ENCODE measurements around the gene CD9. TPM values are rescaled to one million over a fixed set of nuclear protein-coding genes. Genes with fewer than 3 reads are reported as not detected.

CD9 gene
- total and polyA plus RNA-seq, 2 donors (not counting 3 experiments of a cell fraction or from before 2014, with no cell fraction given), result 379 to 1,225 TPM

GRCh38 chr12:6280053-6280469 is 79.9 kb downstream of the CD9 start:
- H4K20me1 ChIP-seq (replicated peaks; ENCODE audit: control insufficient read depth, extremely low read depth, insufficient read depth, low read length), result no peaks in the 10 kb centered on the region
- H3K4me3 ChIP-seq (replicated peaks in 1 of 3; ENCODE audit: insufficient read depth in 1 of 3, low read depth in 1 of 3, low read length in 3 of 3), result no peak overlapping the region
- intact Hi-C loops (cut with micrococcal nuclease) (no loop called here), dilution Hi-C loops (cut with MboI; ENCODE audit: extremely low pct_ligation_motif_present, low sequenced_read_pairs) (no loop called here)
- H3K4me2 ChIP-seq (ENCODE audit: insufficient read depth, low read length), result peak overlapping the region; percentile 19
- TF ChIP-seq FOS (IDR thresholded peaks at IDR 0.05; ENCODE audit: borderline replicate concordance, insufficient read depth, low read length) (peak; percentile 97), CTCF (IDR thresholded peaks at IDR 0.05; ENCODE audit: extremely low read depth in 1 of 2, insufficient read depth in 1 of 2, low read depth in 1 of 2, low read length in 2 of 2) (no peak), MYC (IDR thresholded peaks at IDR 0.05; ENCODE audit: low read depth, low read length) (no peak), POLR2A (IDR thresholded peaks at IDR 0.05; ENCODE audit: low read depth, low read length) (peak; percentile 42), MAX (IDR thresholded peaks at IDR 0.05; ENCODE audit: insufficient read depth, insufficient read length) (no peak), POLR2AphosphoS5 (IDR thresholded peaks at IDR 0.05; ENCODE audit: insufficient read depth, low read depth, low read length) (peak; percentile 74), EZH2 (IDR thresholded peaks at IDR 0.05; ENCODE audit: borderline replicate concordance, low read depth, low read length, severe bottlenecking) (no peak), JUN (IDR thresholded peaks at IDR 0.05; ENCODE audit: borderline replicate concordance, insufficient read depth, insufficient read length, low read depth) (peak; percentile 78), GATA2 (IDR thresholded peaks at IDR 0.05; ENCODE audit: insufficient read depth, insufficient read length, low read depth, low read length) (no peak)
- no TSS peak for BruUV-seq (replicated peaks)
- H3K9me3 ChIP-seq (replicated peaks; ENCODE audit: control insufficient read depth, insufficient read depth, low read length), result no peaks in the 10 kb centered on the region
- H3K36me3 ChIP-seq (ENCODE audit: control insufficient read depth in 2 of 2, extremely low read depth in 1 of 2, insufficient read depth in 2 of 2, low read length in 2 of 2), result no peaks in the 10 kb centered on the region
- ChIA-PET CTCF (interaction anchor here (0.6 to 8.2 kb wide), 18 partner anchors 14 to 535 kb away, joined by 3 to 146 read pairs (median 6); partner anchors contain the start of gene CD9), POLR2A (interaction anchor here (1.3 kb wide), 1 partner anchor 79 kb away, joined by 5 read pairs; no protein-coding TSS in a partner anchor)
- no peaks in the 10 kb centered on the region for H3K79me2 ChIP-seq (ENCODE audit: control insufficient read depth, insufficient read depth, low read length)
- H3K9ac ChIP-seq (replicated peaks; ENCODE audit: extremely low read depth, insufficient read depth, low read length), result peak overlapping the region; percentile 19
- H3K9me1 ChIP-seq (replicated peaks; ENCODE audit: control insufficient read depth, extremely low read depth, insufficient read depth, low read length), result no peaks in the 10 kb centered on the region
- peaks cover 34% of the 10 kb centered on the region for H3K4me1 ChIP-seq (ENCODE audit: control insufficient read depth, extremely low read depth, insufficient read depth, low read length)
- DNase-seq (ENCODE audit: low read depth, low spot score) (peak; percentile 81), FAIRE-seq (peak; percentile 90)
- no peaks in the 10 kb centered on the region for H3K27me3 ChIP-seq (ENCODE audit: control insufficient read depth in 2 of 2, insufficient read depth in 2 of 2, low read length in 2 of 2)
- H3K27ac ChIP-seq (ENCODE audit: insufficient read depth, low read depth, low read length), result peak overlapping the region; percentile 54
- peak overlapping the region; percentile 1 for H2AFZ ChIP-seq (ENCODE audit: low read depth, low read length)
